PFSK-1 (cell line): Measurements from ENCODE around the gene CCL19.

Experiments used
- FOXP2 ChIP-seq: optimal IDR thresholded peaks from 2 replicates; pipeline ENCODE3; 2011; ENCODE audit warnings: borderline replicate concordance, control low read depth, inconsistent platforms; ENCODE audit not compliant: insufficient read depth; ENCODE audit errors: extremely low read length, extremely low read depth
- POLR2AphosphoS5 ChIP-seq: IDR thresholded peaks from 2 replicates; pipeline ENCODE4 v1.6.1; 2012; ENCODE audit warnings: low read depth, mild to moderate bottlenecking, control low read depth, low read length, moderate library complexity
- SIN3A ChIP-seq: IDR thresholded peaks from 2 replicates; pipeline ENCODE4 v1.6.1; 2012; ENCODE audit warnings: mild to moderate bottlenecking, low read length, moderate library complexity, borderline replicate concordance; ENCODE audit not compliant: insufficient read depth
- TAF1 ChIP-seq: IDR thresholded peaks from 2 replicates; pipeline ENCODE4 v1.6.1; 2012; ENCODE audit warnings: low read length, control low read depth, borderline replicate concordance; ENCODE audit not compliant: insufficient read depth
- TF ChIP-seq, protein P1 (sequence below), 2 experiments: IDR thresholded peaks; 2 replicates each; pipeline versions ENCODE4 v1.6.1 to v1.8.0; 2011 to 2012; ENCODE audit warnings: low read depth in 2 of 2, low read length in 2 of 2, control low read depth in 1 of 2, inconsistent platforms in 1 of 2, mild to moderate bottlenecking in 1 of 2, moderate library complexity in 1 of 2; ENCODE audit not compliant: insufficient read depth in 1 of 2

The CCL19 gene

DNA sequence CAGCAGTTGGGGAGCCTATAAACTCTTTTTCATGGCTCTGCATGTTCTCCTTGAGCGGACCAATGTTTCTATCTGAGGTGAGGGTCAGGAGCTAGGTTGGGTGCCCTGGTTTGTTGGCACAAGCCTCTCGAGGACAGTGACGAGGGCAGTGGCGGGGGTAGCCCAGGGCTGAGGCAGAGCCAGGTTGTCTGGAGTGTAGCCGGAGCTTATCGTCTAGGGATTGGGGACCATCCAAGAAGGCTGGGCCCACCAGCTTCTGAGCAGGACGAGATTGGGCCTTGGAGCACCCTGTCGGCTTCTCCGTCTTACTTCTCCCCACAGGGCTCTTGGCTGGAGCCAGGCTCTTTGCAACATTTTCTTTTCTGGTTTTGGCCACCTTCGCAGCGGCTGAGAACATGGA lies 32.1 kb upstream of the CCL19 start:
- no peak for TF ChIP-seq SIN3A
- no peak for TF ChIP-seq TAF1
- TF ChIP-seq, protein P1, sequence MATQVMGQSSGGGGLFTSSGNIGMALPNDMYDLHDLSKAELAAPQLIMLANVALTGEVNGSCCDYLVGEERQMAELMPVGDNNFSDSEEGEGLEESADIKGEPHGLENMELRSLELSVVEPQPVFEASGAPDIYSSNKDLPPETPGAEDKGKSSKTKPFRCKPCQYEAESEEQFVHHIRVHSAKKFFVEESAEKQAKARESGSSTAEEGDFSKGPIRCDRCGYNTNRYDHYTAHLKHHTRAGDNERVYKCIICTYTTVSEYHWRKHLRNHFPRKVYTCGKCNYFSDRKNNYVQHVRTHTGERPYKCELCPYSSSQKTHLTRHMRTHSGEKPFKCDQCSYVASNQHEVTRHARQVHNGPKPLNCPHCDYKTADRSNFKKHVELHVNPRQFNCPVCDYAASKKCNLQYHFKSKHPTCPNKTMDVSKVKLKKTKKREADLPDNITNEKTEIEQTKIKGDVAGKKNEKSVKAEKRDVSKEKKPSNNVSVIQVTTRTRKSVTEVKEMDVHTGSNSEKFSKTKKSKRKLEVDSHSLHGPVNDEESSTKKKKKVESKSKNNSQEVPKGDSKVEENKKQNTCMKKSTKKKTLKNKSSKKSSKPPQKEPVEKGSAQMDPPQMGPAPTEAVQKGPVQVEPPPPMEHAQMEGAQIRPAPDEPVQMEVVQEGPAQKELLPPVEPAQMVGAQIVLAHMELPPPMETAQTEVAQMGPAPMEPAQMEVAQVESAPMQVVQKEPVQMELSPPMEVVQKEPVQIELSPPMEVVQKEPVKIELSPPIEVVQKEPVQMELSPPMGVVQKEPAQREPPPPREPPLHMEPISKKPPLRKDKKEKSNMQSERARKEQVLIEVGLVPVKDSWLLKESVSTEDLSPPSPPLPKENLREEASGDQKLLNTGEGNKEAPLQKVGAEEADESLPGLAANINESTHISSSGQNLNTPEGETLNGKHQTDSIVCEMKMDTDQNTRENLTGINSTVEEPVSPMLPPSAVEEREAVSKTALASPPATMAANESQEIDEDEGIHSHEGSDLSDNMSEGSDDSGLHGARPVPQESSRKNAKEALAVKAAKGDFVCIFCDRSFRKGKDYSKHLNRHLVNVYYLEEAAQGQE (IDR thresholded peaks at IDR 0.05; ENCODE audit: insufficient read depth in 1 of 2, low read depth in 2 of 2, low read length in 2 of 2), result no peak
- TF ChIP-seq FOXP2, result no peak
- no peak for TF ChIP-seq POLR2AphosphoS5

DNA sequence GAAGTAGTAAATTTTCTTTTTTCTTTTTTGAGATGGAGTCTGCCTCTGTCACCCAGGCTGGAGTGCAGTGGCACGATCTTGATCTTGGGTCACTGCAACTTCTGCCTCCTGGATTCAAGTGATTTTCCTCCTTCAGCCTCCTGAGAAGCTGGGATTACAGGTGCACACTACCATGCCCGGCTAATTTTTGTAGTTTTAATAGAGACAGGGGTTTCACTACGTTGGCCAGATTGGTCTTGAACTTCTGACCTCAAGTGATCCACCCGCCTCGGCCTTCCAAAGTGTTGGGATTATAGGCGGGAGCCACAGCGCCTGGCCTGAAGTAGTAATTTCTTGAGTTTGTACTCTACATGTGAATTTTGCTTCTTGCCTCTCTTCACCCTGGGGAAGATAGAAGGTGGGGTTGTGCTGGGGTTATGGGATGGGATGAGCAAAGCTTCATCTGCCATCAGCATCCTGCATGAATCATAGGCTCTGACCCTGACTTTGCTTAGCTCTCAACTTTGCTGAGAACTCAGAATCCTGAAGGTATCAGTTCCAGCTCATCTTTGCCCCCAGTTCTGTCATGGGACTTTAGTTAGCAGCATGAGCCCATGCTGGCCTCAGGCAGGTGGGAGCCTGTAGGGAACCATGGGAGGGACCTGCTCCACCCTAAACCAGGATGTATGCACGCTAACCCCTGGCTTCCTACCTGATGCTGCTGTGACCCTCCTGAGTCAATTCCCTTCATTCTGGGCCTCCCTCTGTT lies 28.1 kb upstream of the CCL19 start:
- TF ChIP-seq FOXP2, result no peak
- TF ChIP-seq SIN3A, result no peak
- TF ChIP-seq TAF1, result no peak

DNA sequence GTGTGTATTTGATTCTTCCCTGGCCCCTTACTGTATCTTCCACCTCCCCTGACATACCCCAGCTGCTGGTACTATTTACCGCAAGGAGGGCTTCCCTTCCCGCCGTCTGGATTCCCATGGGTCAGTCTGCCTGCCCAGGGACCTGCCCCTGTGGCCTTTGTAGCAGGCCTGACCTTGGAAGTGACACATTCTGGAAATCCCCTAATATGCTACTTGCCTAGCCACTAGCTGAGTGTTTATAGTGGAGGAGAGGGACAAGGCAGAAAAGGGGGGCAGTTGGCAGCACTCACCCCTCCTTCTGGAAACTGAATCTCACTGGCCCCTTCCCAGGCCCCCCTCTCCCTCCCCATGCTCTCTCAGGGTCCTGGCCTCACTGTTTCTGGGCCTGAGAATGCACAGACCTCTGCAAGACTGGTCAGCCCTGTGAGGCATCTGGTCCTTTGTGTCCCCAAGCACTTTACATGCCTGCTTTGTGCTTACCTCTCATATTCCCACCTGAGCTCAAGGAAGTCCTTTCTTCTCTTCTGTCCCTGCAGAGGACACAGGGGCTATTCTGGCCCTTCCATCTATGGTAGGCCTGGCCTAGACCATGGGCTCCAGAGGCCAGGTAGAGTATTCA lies 27.0 kb upstream of the CCL19 start:
- TF ChIP-seq TAF1 (no peak), POLR2AphosphoS5 (no peak)

DNA sequence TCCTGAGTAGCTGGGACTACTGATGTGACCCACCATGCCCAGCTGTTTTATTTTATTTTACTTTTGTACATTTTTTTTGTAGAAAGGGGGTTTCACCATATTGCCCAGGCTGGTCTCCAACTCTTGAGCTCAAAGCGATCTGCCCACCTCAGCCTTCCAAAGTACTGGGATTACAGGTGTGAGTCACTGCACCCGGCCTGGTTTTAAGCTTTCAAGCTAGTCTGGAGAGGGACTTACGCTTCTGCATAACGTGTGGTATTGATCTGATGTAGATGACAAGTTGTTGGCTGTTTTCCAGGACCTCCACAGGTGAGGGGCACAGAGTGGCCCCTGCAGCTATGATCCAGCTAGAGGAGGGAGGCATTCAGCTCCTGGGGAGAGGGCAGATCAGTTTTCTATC lies 25.6 kb upstream of the CCL19 start:
- no peak for TF ChIP-seq POLR2AphosphoS5
- TF ChIP-seq, protein P1 (IDR thresholded peaks at IDR 0.05; ENCODE audit: insufficient read depth in 1 of 2, low read depth in 2 of 2, low read length in 2 of 2), result no peak
- TF ChIP-seq FOXP2, result no peak
- TF ChIP-seq TAF1, result no peak
- no peak for TF ChIP-seq SIN3A

DNA sequence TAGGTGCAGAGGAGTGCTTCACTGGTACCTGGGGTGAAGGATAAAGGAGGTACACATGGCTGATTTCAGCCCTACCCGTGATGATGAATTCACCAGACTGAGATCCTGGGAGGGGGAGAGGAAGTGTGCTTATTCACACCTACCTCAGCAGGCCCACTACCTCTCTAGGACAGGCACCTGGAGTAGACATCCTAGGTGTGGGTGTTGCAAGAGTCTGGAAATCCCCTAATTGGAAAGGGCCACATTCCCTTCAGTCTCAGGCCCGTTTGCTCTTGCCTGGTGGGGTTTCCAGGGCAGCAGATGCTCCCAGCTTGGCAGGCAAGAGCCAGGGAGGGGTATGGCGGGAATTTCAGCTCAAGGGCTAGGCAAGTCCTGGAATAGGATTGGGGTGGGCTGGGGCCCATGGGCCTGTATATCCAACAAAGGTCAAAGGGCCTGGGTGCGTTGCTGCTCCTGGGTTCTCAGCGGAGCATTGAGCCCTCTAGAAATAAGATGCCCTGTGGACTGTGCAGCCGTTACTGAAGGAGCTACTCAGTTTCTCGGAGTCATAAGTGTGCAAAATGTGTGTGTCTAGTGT lies 24.7 kb upstream of the CCL19 start:
- no peak for TF ChIP-seq SIN3A
- TF ChIP-seq POLR2AphosphoS5, result no peak
- TF ChIP-seq, protein P1 (IDR thresholded peaks at IDR 0.05; ENCODE audit: insufficient read depth in 1 of 2, low read depth in 2 of 2, low read length in 2 of 2), result no peak
- no peak for TF ChIP-seq FOXP2
- TF ChIP-seq TAF1, result no peak

DNA sequence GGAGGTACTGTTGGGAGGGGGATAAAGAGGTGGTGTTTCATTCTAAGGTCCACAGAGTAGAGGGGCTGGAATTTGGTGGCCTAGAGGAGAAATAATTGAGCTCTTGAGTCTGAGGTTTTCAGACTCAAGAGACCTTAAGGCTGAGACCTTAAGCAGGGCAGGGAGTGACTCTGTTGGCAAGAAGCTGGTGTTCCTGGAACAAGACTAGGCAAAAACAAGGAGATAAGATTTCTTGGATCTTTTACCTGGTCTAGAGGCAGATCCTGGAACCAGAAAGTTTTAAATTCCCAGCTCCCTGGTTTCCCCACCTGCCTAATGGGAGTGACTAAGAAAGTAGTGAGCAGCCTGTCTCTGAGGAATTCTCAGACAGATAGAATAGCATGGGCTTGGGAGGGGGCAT lies 22.9 kb upstream of the CCL19 start:
- TF ChIP-seq FOXP2, result no peak
- no peak for TF ChIP-seq POLR2AphosphoS5
- no peak for TF ChIP-seq TAF1
- TF ChIP-seq SIN3A, result no peak
- TF ChIP-seq, protein P1 (IDR thresholded peaks at IDR 0.05; ENCODE audit: insufficient read depth in 1 of 2, low read depth in 2 of 2, low read length in 2 of 2), result no peak
